Measurements from ENCODE around the gene SLC25A51.

GRCh38 chr9:37927601-37928551 is 23.9 kb upstream of the SLC25A51 start:
- TF ChIP-seq POLR2AphosphoS5 (IDR thresholded peaks at IDR 0.05; ENCODE audit: borderline replicate concordance, low read depth, low read length) (no peak), EZH2 (IDR thresholded peaks at IDR 0.05) (no peak), FOXP2 (optimal IDR thresholded peaks at IDR 0.05; ENCODE audit: control extremely low read depth, extremely low read length, insufficient read depth) (no peak)

Measured in SK-N-MC (cell line).